ENCODE data around the gene TCERG1L.
"Not testable (repeated sequence)": the region's sequence is repeated elsewhere in the genome, so short reads cannot be mapped to it uniquely, and the experiment has no call there.

The TCERG1L gene

DNA sequence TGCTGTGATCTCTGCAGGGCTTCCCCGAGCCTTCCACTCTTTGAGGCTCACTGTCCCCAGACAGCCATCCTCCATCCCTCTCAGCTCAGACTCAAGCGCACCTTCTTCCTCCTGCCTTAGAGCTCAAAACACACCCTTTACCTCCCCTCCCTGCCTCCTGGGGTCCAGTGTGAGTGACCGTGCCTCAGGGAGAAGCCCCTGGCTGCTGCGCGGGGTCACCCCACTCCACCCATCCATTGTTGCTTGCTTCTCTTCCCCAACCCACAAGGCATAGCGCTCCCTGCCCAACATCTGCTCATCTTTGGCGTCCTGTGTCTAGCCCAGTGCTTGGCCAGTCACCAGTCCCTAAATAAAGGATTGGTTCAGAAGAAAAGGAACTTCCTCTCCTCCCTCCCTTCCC lies 170.3 kb downstream of the TCERG1L start:
- no peak for DNase-seq

DNA sequence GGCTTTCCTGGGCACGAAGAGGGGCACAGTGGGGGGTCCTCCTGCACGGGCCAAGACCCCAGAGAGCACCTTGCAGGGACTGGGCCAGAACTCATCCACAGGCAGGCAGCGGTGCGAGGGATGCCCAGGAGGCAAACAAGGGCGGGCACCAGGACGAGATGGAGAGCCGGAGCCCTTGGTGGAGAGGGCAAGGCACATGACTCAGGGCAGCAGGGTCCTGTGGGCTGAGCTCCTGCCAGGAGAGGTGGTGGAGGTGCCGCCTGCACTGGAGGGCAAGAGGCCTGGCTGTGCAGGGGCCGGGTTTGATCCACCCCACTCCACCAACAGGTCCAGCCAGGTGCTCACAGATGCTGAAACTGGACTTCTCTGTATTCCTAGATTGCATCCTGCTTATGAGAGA lies 170.9 kb downstream of the TCERG1L start:
- no peak for DNase-seq

DNA sequence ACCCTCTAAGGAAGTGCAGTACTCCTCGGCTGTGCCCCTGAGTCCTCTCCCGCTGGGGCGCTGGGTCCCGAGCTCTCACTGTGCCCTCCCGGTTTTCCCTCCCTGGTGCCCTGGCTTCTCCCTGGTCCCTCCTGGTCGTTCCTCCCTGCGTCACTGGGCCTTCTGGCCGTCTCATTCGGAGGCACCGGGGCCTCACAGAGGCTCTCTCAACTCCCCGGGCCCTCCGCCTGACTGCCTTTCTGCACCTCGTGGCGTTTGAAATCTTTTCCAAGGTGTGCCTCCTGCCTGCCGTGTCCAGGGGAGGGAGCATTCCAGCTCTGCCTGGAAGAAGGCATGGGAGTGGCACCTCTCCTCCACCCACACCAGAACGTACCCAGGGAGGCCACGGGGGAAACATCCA lies 174.3 kb downstream of the TCERG1L start:
- DNase-seq = no peak

DNA sequence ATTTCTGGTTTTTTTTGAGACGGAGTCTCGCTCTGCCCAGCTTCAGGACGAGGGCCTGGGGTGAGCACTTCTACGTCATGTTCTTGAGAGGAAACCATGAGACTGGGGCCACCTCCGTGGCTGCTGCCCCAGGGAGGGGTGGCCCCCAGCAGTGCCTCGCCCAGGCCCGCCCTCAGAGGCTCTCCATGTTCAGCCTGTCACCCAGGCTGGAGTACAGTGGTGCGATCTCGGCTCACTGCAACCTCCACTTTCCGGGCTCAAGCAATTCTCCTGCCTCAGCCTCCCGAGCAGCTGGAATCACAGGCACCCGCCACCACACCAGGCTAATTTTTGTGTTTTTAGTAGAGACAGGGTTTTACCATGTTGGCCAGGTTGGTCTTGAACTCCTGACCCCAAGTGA lies 175.2 kb downstream of the TCERG1L start:
- not testable (repeated sequence) for DNase-seq

DNA sequence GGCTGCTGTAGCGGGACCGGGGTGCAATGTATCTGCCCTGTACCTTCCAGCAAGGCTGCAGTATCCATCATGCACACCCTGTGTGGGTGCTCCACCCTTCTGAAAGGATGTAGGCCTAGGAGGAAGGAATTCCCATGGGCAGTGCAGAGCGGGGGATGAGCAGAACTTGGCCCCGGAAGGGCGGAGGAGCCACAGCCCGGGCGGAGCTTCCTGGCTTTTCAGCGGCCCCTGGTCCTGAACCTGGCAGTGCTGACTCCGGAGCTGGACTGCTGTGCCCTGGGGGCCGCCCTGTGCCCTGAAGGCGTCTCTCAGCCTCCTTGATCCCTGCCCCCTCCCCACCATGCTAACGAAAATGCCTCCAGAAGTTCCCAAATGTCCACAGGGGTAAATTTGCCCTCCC lies 175.8 kb downstream of the TCERG1L start:
- no peak for DNase-seq

DNA sequence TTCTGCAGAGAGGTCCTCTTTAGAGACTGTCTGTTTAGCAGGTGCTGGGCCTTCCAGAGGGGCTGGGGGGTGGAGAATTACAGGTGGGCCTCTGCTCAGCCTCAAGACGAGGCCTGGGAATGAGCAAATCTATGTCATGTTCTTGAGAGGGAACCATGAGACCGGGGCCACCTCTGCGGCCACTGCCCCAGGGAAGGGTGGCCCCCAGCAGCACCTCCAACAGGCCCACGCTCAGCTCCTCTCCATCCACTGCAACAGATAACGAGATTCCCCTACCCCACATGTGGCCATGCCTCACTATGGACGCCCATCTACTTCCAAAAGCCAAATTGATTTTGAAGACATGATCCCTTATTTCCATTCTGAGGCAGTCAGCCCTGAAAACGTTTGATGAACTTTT lies 176.9 kb downstream of the TCERG1L start:
- no peak for DNase-seq

DNA sequence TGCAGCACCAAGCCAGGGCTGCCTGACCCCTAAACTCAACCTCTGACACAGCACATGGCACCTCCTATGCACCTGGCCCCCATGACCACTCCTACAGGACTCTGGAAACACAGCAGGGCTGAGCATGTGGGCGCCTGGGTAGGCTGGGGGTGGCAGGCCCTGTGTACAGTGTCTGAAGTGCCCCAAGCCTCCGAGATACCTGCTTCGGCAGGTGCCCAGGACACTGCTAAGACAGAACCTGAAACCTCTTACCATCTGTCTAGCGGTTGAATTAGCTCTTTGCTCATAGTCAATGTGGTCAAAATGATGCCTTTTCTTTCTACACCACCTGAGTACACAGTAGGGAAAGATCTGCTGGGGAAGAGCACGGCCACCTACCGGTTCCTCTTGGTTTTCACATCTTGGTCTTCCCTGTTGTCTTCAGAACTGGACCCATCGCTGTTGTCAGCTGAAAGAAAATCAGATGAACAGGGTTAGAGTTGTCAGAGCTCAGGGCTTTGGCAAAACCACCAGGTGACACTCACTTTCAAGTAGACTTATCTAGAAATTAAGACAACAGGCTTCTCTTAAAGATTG lies 177.4 kb downstream of the TCERG1L start:
- no peak for DNase-seq

DNA sequence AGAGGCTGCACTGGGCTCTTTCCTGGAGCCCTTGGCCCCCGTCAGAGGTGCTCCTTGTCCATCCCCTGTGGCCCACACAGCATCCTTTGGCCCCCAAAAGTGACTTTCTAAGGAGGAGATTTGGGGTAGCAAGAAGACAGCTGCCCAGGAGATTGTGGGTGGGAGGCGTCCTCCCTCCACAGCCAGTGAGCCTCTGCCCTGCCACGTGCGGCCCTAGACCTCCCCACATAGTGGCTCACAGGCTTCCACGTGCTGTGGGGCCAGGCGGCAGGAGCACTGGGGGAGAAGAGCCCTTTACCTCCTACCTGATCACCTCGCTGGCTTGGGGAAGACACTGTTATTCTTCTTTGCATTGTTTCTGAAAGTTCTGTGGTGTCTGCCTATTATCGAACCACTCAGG lies 178.8 kb downstream of the TCERG1L start:
- no peak for DNase-seq

DNA sequence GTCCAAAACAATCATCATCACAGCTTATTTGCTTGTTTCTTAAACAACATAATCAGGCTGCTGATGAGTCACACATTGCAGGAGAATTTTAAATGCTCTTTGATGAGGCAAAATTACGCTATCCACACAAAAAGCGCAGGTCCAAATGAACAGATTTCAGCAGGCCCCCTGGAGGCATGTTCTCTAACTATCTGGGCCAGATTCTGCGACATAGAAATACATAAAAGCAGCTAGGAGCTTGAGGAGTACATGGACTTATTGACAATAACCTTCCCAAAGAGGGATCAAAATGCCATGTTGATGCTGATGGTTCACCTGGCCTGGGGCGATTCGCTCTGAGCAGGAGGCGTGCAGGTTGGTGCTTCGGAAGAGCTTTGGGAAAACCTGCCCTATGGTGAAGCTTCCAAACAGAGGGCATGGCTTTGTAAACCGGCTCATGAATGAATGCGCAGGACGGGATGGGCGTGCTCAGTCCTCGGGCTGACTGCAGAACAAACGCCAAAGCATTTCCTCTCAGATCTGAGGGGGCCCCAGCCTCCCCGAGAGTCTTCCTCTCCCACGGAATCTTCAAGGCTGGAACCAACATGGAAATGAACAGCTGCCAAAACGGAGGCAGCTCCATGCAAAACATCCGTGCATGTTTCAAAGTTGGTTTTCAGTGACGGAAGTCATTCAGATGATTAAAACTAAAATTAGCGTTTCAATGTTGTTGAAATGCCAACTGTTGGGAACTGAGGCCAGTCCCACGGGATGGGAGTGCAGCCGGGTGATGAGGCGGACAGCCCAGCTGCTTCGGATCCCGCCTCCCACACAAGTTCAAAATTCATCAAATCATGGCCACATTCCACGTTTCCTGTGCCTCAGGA lies 179.6 kb downstream of the TCERG1L start:
- DNase-seq = peak; percentile 69

DNA sequence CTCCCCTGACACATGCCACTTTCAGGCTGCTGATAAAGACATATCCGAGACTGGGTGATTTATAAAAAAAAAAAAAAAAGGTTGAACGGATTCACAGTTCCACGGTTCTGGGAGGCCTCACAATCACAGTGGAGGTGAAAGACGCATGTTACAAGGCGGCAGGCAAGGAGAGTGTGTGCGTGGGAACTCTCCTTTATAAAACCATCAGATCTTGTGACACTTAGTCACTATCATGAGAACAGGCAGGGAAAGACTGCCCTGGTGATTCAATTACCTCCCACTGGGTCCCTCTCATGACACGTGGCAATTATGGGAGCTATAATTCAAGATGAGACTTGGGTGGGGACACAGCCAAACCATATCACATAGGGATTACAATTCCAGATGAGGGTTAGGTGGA lies 181.5 kb downstream of the TCERG1L start:
- no peak for DNase-seq

DNA sequence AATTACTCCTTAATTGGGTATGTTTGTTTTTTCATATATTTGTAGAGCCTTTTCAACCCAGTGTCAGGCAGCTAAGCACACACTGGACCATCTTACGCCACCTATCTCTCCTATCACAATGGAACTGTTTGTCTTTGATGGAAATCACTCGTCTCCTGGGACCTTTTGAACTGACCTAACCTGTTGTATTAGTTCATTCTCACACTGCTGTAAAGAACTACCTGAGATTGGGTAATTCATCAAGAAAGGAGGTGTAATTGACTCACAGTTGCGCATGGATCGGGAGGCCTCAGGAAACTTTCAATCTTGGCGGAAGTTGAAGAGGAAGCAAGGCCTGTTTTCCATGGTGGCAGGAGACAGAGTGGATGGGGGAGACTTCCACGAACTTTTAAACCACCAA lies 182.0 kb downstream of the TCERG1L start:
- no peak for DNase-seq

DNA sequence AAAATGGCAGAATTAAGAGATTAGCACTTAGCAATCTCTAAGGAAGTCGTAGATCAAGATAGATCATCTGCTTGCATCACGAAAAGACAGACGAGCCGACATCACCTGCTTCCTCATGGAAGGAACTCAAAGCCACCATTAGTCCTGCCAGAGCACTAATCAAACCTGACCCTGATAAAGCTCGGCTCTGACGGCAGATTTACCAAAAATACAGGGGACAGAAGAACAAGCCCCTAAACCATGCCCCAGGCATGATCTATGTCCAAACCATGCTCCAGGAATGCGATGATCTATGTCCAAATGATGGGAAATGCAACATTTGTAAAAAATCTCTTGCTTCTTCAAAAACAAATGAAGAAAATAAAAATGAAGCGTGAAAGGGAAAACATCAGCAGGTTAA lies 182.8 kb downstream of the TCERG1L start:
- no peak for DNase-seq

DNA sequence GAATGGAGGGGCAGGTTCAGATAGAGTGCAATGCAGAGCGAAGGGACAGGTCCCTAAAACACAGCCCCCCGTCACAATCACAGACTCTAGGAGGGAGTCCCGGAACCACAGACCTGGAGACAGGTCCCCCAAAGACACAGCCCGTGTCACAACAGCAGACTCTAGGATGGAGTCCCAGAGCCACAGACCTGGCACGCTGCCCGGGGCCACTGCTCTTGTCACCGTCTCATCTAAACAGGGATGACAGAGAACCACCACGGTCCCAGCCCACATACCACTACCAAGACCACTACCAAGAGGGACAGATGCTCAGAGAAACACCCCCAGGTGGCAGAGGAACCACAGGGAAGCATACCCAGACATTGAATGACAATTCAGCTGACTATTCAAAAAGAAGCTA lies 183.9 kb downstream of the TCERG1L start:
- no peak for DNase-seq

DNA sequence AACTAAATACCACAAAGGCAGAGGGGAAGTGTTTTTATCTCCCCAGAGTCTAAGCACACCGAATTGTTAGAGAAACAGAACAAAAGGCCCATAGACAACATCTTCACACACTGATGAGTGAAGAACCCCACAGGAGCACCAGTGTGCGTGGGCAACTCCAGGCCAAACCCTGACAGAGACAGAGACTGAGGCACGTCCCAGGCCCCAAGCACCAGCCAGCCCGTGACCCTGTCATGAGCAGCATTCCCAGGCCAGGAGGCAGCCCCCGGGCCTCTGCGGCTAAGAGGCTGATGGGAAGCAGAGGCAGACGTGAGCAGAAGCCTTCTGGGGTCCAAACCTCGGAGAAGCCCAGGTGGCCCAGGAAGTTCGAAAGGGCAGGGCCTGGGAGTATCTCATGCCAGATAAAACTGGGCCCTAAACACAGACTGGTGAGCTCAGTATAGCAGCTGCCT lies 184.4 kb downstream of the TCERG1L start:
- DNase-seq = no peak

DNA sequence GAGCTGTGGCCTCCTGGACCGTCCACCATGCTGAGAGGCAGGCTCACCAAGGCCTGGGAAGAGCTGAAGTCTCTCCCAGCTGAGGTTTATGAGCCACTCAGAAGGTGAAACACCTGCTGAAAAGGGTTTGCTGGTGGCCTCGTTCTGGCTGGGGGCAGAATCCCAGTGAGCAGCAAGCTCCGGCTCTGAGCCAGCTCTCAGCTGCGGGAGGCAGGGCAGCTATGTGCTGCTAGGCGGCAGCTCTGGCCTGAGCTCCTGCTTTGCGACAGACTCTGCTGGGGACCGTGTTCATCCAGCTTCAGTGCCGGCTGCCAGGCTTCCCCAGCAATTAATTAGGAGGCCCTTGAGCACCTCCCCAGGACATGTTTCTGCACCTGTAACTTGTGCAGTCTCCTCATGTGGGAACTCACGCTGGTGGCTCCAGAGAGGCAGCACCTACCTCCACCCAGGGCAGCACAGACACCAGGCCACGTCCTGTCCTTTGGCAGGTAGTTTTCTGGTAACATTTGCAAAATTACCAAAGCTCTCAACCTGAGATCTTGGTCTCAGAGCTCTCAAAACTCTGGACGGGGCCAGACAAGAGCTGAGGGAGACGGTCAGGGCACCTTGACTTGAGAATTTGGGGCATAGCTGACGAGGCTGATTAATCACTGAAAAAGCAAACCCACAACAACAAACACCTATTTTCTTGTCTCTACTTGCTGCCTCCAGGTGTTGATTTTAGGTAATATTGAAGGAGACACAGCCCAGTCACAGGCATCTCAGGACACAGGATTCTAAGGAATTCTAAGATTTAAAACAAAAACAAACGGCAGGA lies 185.0 kb downstream of the TCERG1L start:
- peak; percentile 64 for DNase-seq

DNA sequence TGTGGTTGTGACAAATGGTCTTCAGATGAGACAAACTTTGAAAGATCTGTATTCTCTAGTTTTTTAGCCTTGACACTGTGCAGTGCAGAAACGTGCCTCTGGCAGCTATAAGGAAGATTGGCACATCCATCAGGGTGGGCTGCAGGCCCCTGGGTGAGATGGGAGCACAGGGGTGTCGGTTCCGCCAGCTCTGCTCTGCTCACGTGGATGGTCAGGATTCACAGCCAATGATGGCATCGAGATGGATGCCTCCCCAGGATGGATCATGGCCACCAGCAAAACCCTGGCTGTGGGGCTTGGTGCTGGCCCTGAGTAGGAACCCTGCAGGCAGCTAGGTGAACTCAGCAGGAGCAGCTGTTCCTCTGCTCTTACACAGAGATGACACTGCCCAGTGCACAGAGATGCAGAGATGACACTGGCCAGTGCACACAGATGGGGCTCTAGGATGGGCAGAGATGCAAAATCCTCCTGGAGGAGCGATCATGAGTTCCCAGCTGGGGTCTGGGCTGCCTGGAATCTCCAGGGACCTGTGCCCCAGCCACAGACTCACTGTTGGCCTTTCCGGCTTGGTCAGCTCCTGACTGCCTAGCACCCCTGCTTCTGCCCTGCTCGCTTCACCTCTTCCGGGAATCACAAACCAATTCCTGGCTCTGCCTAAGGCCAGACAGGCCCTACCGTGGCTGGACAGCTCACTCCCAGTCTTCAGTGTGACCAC lies 185.9 kb downstream of the TCERG1L start:
- DNase-seq = no peak

DNA sequence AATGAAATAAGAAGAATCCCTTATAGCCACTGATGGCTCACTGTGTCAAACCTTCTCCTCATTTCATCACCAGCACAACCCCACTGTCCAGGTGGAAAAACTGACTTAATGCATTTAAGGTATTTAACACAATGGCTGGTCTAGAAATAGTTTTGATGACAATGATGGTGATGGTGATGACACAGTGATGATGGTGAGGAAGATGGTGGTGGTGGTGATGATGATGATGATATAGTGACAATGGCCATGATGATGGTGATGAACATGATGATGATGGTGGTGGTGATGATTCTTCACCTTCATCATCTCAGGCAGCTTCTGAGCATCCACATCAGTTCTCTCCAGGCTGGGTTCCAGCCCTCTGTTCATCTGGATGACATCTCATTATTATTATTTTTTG lies 186.6 kb downstream of the TCERG1L start:
- no peak for DNase-seq

DNA sequence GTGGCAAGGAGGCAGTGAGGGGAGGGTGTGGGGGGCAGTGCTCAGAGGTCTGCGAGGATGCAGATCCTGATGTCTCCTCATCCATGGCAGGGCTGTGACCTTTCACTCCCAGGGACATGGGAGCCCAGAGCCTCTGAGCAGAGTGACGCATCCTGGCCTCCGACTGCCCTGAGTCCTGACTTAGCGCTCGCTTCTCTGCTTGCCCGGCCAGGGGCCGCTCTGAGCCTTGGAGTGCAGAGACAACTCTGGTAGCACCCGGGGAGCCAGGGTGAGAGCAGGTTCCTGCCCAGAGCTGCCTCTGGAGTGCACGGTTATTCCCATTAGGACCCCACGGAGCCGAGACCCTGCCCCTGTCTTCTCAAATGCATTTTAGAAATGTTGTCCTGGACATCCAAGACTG lies 188.0 kb downstream of the TCERG1L start:
- DNase-seq = no peak

DNA sequence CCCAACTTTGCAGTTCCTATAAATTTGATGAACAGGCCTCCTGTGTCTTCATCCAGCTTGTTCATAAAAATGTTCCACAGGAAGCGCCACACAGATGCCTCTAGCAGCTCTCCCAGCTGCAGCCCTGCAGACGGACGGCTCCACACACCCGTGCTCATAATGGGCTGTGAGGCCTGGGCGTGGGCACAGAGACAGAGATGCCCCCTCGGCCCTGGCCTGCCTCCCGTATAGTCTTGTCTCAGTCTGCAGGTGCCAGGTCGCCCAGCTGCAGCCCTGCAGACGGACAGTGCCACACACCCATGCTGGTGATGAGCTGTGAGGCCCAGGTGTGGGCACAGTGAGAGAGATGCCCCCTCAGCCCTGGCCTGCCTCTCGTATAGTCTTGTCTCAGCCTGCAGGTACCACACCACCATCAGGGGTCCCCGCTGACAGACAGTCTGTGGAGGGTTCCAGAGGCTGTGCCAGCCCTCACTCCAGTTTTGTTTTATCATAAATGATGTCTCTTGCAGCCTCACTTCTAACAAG lies 189.9 kb downstream of the TCERG1L start:
- DNase-seq = no peak

DNA sequence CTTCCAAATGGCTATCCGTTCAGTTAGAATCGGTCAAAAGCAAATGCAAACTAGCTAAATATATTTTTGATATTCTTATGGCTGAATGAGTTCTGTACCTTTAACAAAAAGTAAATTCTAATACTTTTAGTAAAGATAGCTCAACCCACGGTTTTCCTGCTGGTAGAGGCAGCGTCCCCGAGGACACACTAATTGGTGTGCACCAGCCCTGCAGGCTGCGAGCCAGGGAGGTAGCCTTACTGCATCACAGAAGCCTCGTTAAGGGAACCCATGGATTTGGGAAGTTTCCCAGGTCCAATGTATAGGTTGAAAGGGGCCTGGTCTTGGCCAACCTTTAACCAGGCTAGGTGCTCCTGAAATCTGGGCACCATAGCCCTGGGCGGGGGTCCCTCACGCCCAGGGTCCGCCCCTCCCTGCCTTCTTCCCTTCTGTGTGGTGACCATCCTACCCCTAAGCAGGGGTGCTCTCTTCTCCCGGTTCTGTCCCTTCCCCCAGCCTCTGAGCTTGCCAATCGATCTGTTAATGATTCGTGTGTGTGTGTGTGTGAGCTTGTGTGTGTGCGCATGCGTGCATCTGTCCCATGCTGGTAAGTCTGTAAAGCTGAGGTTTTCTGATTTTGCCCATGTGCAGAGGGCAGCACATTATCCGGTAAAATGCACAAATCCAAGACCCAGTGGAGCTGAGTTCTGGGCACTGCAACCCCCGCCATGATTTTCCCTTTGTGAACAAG lies 191.7 kb downstream of the TCERG1L start:
- DNase-seq = peak; percentile 70

DNA sequence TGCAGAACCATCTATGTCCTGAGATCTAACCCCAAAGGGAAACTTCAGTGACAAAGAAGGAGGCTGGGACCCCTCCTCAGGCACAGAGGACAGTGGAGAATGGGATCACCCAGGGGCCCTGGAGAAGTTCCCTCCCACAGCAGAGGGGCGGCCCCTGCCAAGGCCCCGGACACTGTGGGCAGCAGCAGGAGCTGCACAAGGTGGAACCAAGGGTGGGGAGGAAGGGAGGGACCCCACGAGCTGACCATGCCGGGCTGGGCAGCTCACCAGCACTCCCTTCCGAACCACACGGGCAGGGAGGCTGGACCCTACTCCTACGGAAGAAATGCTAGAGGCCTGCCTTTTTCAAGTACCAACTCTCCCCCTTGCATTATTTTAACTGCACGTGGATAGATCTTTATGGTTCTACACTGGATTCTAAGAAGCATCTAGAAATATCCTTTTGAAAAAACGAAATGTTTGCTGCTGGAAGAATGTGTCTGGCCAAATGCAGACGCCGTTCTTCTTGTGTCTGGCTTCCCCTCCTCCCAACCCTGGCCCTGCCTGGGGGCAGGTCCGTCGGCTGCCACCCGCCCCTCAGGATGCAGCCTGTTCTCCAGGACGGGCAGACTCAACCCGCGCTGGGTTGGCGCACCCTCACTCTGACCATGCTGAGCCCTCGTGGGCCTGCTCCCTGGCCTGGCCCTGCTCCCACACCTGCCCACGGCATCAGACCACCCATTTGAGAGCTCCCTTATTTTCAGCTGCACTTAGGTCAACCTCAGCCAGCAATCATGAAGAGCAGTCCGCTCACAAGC lies 193.9 kb downstream of the TCERG1L start:
- no peak for DNase-seq
